HepG2 (cell line): ENCODE results near the gene IL1RAP. TPM values are rescaled to one million over a fixed set of nuclear protein-coding genes. Genes with fewer than 3 reads are reported as not detected.

Experiments
- ATAC-seq: fragments of 200-7000 bp; cut with Tn5 transposase; 3 replicates; pipeline ENCODE4 v1.9.1; 2020; ENCODE audit warnings: mild to moderate bottlenecking, moderate library complexity
- BruUV-seq: library from RNA; stranded (reverse); fragments of 400-500 nt; replicated peaks from 2 replicates; lab custom pipeline; 2021; lab: Mats Ljungman, UMichigan
- CTCF ChIA-PET: fragments of 300-600 bp; formaldehyde crosslinking; extraction: SDS; loops from one replicate; lab custom pipeline; 2021; ENCODE audit warnings: low total read pairs, inconsistent platforms, low intra/inter-chr PET ratio; lab: Yijun Ruan, JAX
- POLR2A ChIA-PET: fragments of 350-600 bp; sonication (Branson Sonifier 250); formaldehyde crosslinking; loops from one replicate; lab custom pipeline; 2020; ENCODE audit warnings: antibody characterized with exemption, inconsistent platforms; lab: Yijun Ruan, JAX
- DNase-seq: peaks from one replicate; pipeline ENCODE4 v3.0.0-alpha.2; 2015; ENCODE audit warnings: low spot score
- FAIRE-seq: peaks from 3 replicates; lab custom pipeline; 2011; peaks lifted over from hg19 to GRCh38; lab: Jason Lieb, UNC
- H2AFZ ChIP-seq: one replicate; pipeline ENCODE4 v1.6.1; 2011; ENCODE audit warnings: low read length, inconsistent platforms
- H3K27ac ChIP-seq: fragments of 300-600 bp; 3 replicates; pipeline ENCODE4 v1.8.0; 2011; ENCODE audit warnings: mixed run types, mild to moderate bottlenecking, mixed read lengths, low read length, inconsistent platforms; ENCODE audit not compliant: insufficient read depth; ENCODE audit errors: extremely low read length
- H3K27me3 ChIP-seq, 2 experiments: fragments of 200-600 bp in 1 of 2; 2 replicates in 1 of 2; 3 replicates in 1 of 2; pipeline versions ENCODE4 v1.6.0 to v1.8.0; 2011; ENCODE audit warnings: low read length in 2 of 2, mild to moderate bottlenecking in 2 of 2, moderate library complexity in 2 of 2, inconsistent platforms in 1 of 2; ENCODE audit not compliant: insufficient read depth in 2 of 2, control insufficient read depth in 1 of 2
- H3K36me3 ChIP-seq, 2 experiments: fragments of 200-600 bp in 1 of 2; replicated peaks in 1 of 2; 2 replicates in 1 of 2; 3 replicates in 1 of 2; pipeline versions ENCODE4 v1.5.1 to v1.8.0; 2011; ENCODE audit warnings: low read length in 2 of 2, inconsistent platforms in 1 of 2; ENCODE audit not compliant: insufficient read depth in 2 of 2, control insufficient read depth in 1 of 2
- H3K4me1 ChIP-seq: 2 replicates; pipeline ENCODE4 v1.5.1; 2012; ENCODE audit warnings: low read length, inconsistent platforms; ENCODE audit not compliant: insufficient read depth
- H3K4me2 ChIP-seq: 2 replicates; pipeline ENCODE4 v1.6.0; 2011; ENCODE audit warnings: low read depth, low read length, inconsistent platforms
- H3K4me3 ChIP-seq, 3 experiments: fragments of 200-600 bp in 1 of 3; sonication (generic), shearing (Covaris generic) in 1 of 3; replicated peaks in 1 of 3; 2 replicates each; pipeline ENCODE4 v1.5.1; 2011 to 2016; ENCODE audit warnings: low read length in 3 of 3, inconsistent platforms in 2 of 3, low read depth in 2 of 3, mild to moderate bottlenecking in 2 of 3, control low read depth in 1 of 3, mixed read lengths in 1 of 3; ENCODE audit not compliant: insufficient read depth in 1 of 3
- H3K79me2 ChIP-seq: one replicate; pipeline ENCODE4 v1.6.1; 2011; ENCODE audit warnings: low read length, inconsistent platforms; ENCODE audit not compliant: insufficient read depth
- H3K9ac ChIP-seq: 2 replicates; pipeline ENCODE4 v1.6.0; 2011; ENCODE audit warnings: mild to moderate bottlenecking, low read depth, low read length, inconsistent platforms; ENCODE audit not compliant: insufficient read depth
- H3K9me3 ChIP-seq: 2 replicates; pipeline ENCODE4 v1.5.1; 2012; ENCODE audit warnings: mild to moderate bottlenecking, low read length
- H4K20me1 ChIP-seq: 2 replicates; pipeline ENCODE4 v1.6.0; 2011; ENCODE audit warnings: inconsistent platforms, mild to moderate bottlenecking, low read length, moderate library complexity; ENCODE audit not compliant: insufficient read depth
- CENPT ChIP-seq: sonication (generic); formaldehyde crosslinking; IDR thresholded peaks from 2 replicates; pipeline ENCODE4 v1.8.0; 2022; ENCODE audit warnings: low read depth, mild to moderate bottlenecking, moderate library complexity, missing genetic modification reagents
- CENPX ChIP-seq: sonication (generic); formaldehyde crosslinking; IDR thresholded peaks from 2 replicates; pipeline ENCODE4 v1.9.0; 2021; ENCODE audit warnings: mild to moderate bottlenecking, missing genetic modification reagents, moderate library complexity
- MED1 ChIP-seq: sonication (generic); formaldehyde crosslinking; IDR thresholded peaks from 2 replicates; pipeline ENCODE4 v1.4.0; 2020; ENCODE audit warnings: missing genetic modification reagents
- REL ChIP-seq: sonication (generic); formaldehyde crosslinking; conservative IDR thresholded peaks from 2 replicates; pipeline ENCODE4 v1.8.0; 2022; ENCODE audit warnings: mild to moderate bottlenecking, missing genetic modification reagents, moderate library complexity
- SOX5 ChIP-seq: IDR thresholded peaks from 2 replicates; pipeline ENCODE4 v1.6.1; 2016; ENCODE audit warnings: borderline replicate concordance
- TBL1XR1 ChIP-seq: fragments of 150-350 bp; IDR thresholded peaks from 2 replicates; pipeline ENCODE4 v1.6.1; 2014; ENCODE audit warnings: borderline replicate concordance, low read length; ENCODE audit not compliant: partially characterized antibody
- TCF7L2 ChIP-seq: IDR thresholded peaks from 2 replicates; pipeline ENCODE4 v1.6.1; 2011; ENCODE audit warnings: mild to moderate bottlenecking, low read depth, low read length, moderate library complexity
- ZBTB10 ChIP-seq: sonication (generic); formaldehyde crosslinking; IDR thresholded peaks from 2 replicates; pipeline ENCODE4 v1.4.0; 2020; ENCODE audit warnings: missing genetic modification reagents, borderline replicate concordance
- ZFP36L2 ChIP-seq: sonication (generic); formaldehyde crosslinking; IDR thresholded peaks from 2 replicates; pipeline ENCODE4 v1.4.0; 2020; ENCODE audit warnings: missing genetic modification reagents
- ZNF20 ChIP-seq: sonication (generic); formaldehyde crosslinking; IDR thresholded peaks from 2 replicates; pipeline ENCODE4 v1.4.0; 2020; ENCODE audit warnings: mild to moderate bottlenecking, moderate library complexity, missing genetic modification reagents
- ZNF296 ChIP-seq: sonication (generic); formaldehyde crosslinking; conservative IDR thresholded peaks from 2 replicates; pipeline ENCODE4 v1.5.0; 2020; ENCODE audit warnings: mild to moderate bottlenecking, missing genetic modification reagents
- ZNF33A ChIP-seq: sonication (generic); formaldehyde crosslinking; IDR thresholded peaks from 2 replicates; pipeline ENCODE4 v1.5.1; 2020; ENCODE audit warnings: missing genetic modification reagents, mild to moderate bottlenecking, moderate library complexity, borderline replicate concordance
- ZNF768 ChIP-seq: sonication (generic); formaldehyde crosslinking; IDR thresholded peaks from 2 replicates; pipeline ENCODE4 v1.4.0; 2020; ENCODE audit warnings: missing genetic modification reagents
- WGBS: methylation state at CpG from one replicate; pipeline ENCODE4 v1.1.6; 2017; ENCODE audit warnings: low lambda C conversion rate; 5-methylcytosine and 5-hydroxymethylcytosine counted together
- in situ Hi-C: cut with HindIII; loops from 2 replicates; pipeline ENCODE4 v1.10.0; 2017; ENCODE audit warnings: low pct_unique_long_range_greater_than_20kb; ENCODE audit not compliant: extremely low pct_ligation_motif_present
- intact Hi-C: fragments of 100-400 bp; cut with micrococcal nuclease; formaldehyde crosslinking; loops from one replicate; pipeline ENCODE4 v1.10.0; 2022; ENCODE audit not compliant: unreplicated experiment
- polyA plus RNA-seq, 8 experiments: library from polyadenylated mRNA; depleted of rRNA in 3 of 8; stranded (reverse) in 7 of 8; unstranded in 1 of 8; fragments of >200 nt; fragmentation: Illumina TruSeq in 4 of 8; extraction: Trizol in 4 of 8; gene quantifications; 2 replicates each; pipeline versions ENCODE4 v1.2.1 to v1.2.3, GENCODE V29; 2011 to 2016; ENCODE audit warnings: low read depth in 4 of 8, missing spikeins in 1 of 8, mixed read lengths in 1 of 8; ENCODE audit not compliant: insufficient read depth in 1 of 8
- total RNA-seq, 5 experiments: library from RNA; depleted of rRNA; stranded (reverse); fragments of >200 nt; fragmentation: Illumina TruSeq; extraction: Trizol; gene quantifications; 2 replicates each; pipeline ENCODE4 v1.2.3, GENCODE V29; 2016; ENCODE audit warnings: low read depth in 1 of 5

Gene IL1RAP
- total and polyA plus RNA-seq, 2 of the 13 experiments (the other 11 are each of a cell fraction or from before 2014, with no cell fraction given) = 18.3 to 54.9 TPM

GRCh38 chr3:190541560-190541959 is 27.7 kb downstream of the IL1RAP start:
- Histone ChIP-seq H3K4me2 (no peak overlapping the region), H3K36me3 (no peaks in the 10 kb centered on the region; a peak in 1 of 5 replicates), H3K4me1 (peaks cover 78% of the 10 kb centered on the region), H3K27ac (no peak overlapping the region), H4K20me1 (no peaks in the 10 kb centered on the region), H3K9me3 (no peaks in the 10 kb centered on the region), H3K79me2 (peaks cover 78% of the 10 kb centered on the region), H2AFZ (no peak overlapping the region), H3K27me3 (no peaks in the 10 kb centered on the region), H3K4me3 (no peak overlapping the region), H3K9ac (no peak overlapping the region)
- CTCF ChIA-PET = no interaction called here
- TF ChIP-seq MED1 (CRISPR knock-in tag) (0 out of 2 replicates have a peak, but pooled peaks have one; percentile 10), ZNF296 (CRISPR knock-in tag) (no peak)
- no peak for DNase-seq
- no TSS peak for BruUV-seq
- 86% methylated on average over 2 of the region's 2 CpGs for WGBS
- ATAC-seq = no peak
- in situ Hi-C loops = no loop called here
- POLR2A ChIA-PET = no interaction called here
- FAIRE-seq = no peak
- intact Hi-C loops = loop anchor here (10.0 kb wide), 1 partner anchor 207 kb away; no protein-coding TSS in a partner anchor

GRCh38 chr3:190542846-190543245 is 29.0 kb downstream of the IL1RAP start:
- no peak overlapping the region for H3K4me3 ChIP-seq
- no peak for DNase-seq
- ATAC-seq = no peak
- no peaks in the 10 kb centered on the region; a peak in 1 of 5 replicates for H3K36me3 ChIP-seq
- no peaks in the 10 kb centered on the region for H4K20me1 ChIP-seq
- H3K27ac ChIP-seq = no peak overlapping the region
- in situ Hi-C loops = no loop called here
- no peaks in the 10 kb centered on the region for H3K27me3 ChIP-seq
- no peaks in the 10 kb centered on the region for H3K9me3 ChIP-seq
- ChIA-PET CTCF (no interaction called here), POLR2A (no interaction called here)
- H3K4me2 ChIP-seq = no peak overlapping the region
- BruUV-seq = no TSS peak
- H3K4me1 ChIP-seq = peaks cover 88% of the 10 kb centered on the region
- 100% methylated on average over 1 of the region's 1 CpG for WGBS
- no peak overlapping the region for H2AFZ ChIP-seq
- intact Hi-C loops = loop anchor here (10.0 kb wide), 1 partner anchor 208 kb away; no protein-coding TSS in a partner anchor
- no peak overlapping the region for H3K9ac ChIP-seq
- FAIRE-seq = no peak
- H3K79me2 ChIP-seq = peaks cover 77% of the 10 kb centered on the region
- no peak for TF ChIP-seq REL (CRISPR knock-in tag)
- TF ChIP-seq CENPT (CRISPR knock-in tag) = no peak
- TF ChIP-seq TBL1XR1 = no peak
- TF ChIP-seq ZFP36L2 (CRISPR knock-in tag) = no peak
- no peak for TF ChIP-seq ZNF768 (CRISPR knock-in tag)
- no peak for TF ChIP-seq ZNF20 (CRISPR knock-in tag)
- no peak for TF ChIP-seq TCF7L2
- TF ChIP-seq CENPX (CRISPR knock-in tag) = no peak
- TF ChIP-seq ZNF33A (CRISPR knock-in tag) = no peak
- TF ChIP-seq ZBTB10 = no peak
- TF ChIP-seq SOX5 (CRISPR knock-in tag) = no peak
